ENCODE results near the gene MDH2.
"Not testable (repeated sequence)": the region's sequence is repeated elsewhere in the genome, so short reads cannot be mapped to it uniquely, and the experiment has no call there.

MDH2 gene

GRCh38 chr7:76108540-76109233, 60.8 kb downstream of the MDH2 start:
- no peak for DNase-seq

DNA sequence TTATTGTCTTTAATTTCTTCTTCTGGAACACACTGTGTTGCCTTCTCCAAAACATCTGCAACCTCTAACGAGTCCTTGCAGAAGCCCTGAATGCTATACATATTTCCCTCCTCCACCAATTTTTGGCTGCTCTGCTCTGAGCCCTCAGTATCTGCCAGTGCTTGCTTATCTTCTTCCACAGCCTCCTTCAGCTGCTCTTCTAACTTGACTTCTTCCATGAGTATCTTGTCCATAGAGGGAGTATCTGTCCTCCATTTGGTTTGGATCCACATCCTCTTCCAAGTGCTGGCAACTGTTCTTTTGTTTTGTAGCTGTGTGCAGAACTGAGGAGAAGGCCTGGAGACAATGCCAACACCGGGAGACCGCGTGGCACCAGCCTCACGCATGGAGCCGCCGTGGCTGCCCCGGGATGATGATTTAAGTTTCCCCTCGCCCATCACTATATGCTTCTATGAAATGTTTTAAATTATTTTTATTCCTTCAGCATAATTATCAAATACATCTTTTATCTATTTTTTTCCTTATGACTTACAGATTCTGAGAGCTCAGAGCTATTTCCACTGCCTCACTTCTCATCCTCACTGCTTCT, 65.2 kb downstream of the MDH2 start:
- not testable (repeated sequence) for DNase-seq

DNA sequence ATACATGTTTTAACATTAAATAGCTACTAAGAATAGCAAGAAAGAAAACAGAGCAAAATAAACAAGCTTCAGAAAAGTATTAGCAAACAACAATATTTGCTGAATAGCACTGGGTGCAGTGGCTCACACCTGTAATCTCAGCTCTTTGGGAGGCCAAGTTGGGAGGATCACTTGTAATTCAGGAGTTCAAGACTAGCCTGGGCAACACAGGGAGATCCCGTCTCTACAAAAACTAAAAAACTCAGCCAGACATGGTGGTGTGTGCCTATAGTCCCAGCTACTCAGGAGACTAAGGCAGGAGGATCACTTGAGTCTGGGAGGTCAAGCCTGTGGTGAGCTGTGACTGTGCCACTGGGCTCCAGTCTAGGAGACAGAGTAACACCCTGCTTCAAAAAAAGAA, 66.8 kb downstream of the MDH2 start:
- DNase-seq = not testable (repeated sequence)
